Stimulated activated CD8-positive, alpha-beta memory T cell treated with anti-CD3 and anti-CD28 coated beads, Interleukin-12 subunit alpha, Interleukin-12 subunit beta, amount 100 ng/mL, for 1 hour (primary cell): ENCODE measurements around the gene ASB3.

Experiments
- DNase-seq: peaks from one replicate; pipeline ENCODE4 v3.0.0-alpha.2; 2020; ENCODE audit warnings: low read depth

ASB3 gene

GRCh38 chr2:53646788-53647187, 140.0 kb downstream of the ASB3 start:
- no peak for DNase-seq

DNA sequence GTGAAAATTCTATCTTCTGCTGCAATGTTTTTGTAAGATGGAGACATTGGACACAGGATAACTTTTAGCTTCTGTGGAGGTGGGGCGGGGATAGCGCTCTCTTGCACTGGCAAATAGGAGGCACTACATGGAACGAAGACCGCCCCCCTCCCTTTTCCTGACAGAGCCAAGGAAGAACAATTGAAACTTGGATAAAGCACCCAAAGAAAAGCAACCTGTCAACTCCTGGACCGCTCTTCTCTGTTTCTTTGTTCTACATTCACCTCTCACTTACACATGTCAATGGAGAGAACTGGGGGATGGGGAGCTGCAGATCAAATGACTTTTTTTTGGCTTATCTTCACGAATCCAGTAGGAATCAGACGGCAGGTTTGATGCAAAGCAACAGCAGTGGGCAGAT, 145.5 kb downstream of the ASB3 start:
- DNase-seq = no peak

DNA sequence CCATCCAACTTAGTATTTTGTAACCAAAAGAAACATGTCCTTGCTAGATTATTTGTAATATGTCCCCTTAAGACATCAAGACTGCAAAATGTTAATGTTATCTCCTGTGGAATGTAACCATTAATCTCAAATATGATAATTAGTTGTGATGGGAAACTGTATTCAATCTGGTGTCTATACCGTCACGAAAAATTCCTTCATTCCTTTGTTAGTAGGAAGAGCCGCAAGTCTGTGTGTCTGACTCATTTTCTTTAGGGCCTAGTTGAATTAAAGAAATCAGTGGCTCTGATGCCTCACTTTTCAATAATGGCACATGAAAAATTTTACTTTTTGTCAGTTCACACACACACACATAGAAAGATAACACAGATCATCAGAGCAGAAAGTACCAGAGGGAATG, 146.3 kb downstream of the ASB3 start:
- DNase-seq = no peak

DNA sequence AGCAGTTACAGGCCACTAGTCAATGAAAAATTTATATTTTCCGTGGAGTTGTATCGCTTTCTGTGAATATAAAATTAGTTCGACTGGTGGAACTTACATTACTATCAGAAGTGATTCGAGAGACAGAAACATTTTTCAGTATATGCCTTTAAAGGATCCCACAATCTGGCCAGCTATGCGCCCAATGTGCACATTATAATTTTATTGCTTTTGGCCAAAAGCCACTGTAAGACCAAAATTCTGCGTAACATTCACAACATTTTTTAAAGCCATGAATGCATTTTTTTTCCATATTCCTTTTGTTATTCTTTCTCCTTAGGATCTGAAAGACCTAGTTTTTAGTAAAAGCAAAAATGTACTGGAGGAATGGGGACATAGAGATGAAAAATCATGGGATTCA, 150.2 kb downstream of the ASB3 start:
- DNase-seq = no peak

- no peak for DNase-seq
These were observed 150.6 kb downstream of the ASB3 start for GRCh38 chr2:53636109-53636508.

- DNase-seq = no peak
These were observed 151.1 kb downstream of the ASB3 start for GRCh38 chr2:53635694-53636093.

DNA sequence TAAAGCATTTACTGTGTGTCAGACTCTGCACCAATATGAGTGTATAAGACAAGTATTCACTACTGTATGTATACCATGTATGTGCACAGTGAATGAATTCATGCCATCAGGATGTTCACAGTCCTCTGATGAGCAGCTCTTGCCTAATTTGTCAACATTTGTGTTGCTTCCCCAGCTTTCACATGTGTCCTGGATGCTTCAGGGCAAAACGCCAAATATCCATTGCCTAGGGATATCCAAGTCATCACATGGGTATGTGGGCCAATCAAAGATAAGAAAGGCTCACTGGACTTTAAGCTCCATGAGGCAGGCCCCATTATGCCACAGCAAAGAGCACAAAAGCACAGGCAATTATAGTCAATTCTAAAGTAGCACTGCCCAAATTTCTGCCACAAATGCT, 153.3 kb downstream of the ASB3 start:
- DNase-seq = no peak

DNA sequence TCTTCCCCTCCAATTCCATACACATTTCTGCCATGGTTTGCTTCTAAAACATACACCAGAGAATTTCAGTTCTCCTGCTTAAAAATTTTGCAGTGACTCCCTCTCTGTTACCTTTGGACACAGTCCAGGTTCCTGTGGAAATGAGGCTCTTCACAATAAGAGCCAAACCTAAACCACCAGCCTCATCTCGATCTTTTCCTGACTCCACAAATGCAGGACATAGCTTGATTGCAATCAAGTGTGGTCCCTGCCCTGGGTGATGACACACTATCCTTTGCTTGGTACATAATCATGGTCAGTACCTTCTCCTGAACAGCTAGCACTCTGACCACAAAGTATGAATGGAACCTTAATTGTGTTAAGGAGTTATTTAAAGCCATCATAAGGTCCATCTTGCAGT, 154.0 kb downstream of the ASB3 start:
- DNase-seq = no peak

DNA sequence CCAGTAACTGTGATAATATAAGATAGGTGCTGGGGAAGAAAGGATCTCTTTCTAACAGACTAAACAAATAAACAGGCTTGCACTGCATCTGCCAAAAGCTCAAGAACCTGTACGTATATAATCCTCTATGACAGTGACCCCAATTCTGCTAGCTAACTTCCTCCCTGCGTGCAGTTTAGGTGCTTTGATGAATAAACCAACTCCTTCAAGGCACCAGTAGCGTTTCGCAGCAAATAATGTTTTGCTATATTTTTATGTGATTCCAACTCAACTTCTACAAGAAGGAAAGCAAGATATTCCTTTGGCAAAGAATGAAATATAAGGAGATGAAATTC, 154.7 kb downstream of the ASB3 start:
- no peak for DNase-seq

DNA sequence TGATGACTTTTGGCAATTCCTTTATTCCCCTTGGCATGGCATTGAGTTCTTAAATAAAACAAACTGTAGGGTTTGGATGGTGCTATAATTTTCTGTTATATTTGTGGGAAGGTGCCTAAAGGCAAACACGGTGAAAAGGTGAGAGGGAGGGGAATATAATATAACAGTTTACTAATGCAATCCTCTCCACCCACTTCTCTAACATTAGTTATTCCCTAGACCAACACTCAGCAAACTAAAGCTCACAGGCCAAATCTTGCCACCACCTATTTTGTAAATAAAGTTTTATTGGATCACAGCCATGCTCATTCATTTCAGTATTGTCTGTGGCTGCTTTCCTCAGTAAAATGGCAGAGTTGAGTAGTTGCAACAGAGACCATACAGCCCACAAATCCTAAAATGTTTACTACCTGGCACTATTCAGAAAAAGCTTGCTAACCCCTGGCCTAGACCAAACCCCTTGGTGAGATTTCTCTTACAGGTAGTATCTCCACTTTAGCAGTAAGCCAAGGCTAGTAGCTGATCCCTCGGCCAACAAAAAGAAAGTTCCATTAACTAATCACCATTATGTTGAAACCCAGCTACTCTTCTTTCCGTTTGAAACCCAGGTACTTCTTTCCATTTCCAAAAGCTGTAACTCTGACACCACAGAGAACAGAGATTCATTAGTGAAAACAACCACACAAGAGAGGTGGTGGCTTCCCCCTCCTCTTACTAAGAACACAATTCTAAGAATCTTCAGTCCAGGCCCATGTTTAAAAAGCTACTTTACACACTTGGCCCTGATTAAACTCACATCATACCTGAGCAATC, 155.2 kb downstream of the ASB3 start:
- DNase-seq = no peak

DNA sequence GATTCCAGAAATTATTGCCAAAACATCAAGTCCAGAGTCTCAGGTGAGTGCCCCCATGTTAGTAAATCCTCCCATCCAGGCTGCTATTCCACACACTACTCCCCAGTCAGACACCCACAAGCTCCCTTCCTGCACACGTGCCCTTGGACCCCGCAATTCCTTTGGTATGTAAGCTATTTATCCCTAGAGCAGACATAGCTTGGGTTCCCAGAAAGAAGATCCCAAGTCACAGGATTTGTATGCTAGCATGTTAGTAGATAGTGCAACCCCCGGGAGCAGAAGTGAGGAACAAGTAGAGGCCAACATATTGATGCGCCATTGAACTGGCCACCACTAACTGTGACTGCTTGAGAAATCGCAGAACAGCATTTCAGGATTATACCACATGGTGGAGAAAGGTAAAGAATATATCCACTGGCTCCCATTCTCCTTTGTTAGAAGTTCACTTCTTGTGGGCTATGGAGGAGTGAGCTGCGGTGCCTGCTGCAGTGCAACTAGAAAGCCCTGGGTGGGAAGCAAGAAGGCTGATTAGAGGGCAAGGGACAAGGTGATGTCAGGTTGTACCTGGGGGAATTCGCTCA, 156.6 kb downstream of the ASB3 start:
- no peak for DNase-seq

GRCh38 chr2:53629501-53629900, 157.3 kb downstream of the ASB3 start:
- no peak for DNase-seq

DNA sequence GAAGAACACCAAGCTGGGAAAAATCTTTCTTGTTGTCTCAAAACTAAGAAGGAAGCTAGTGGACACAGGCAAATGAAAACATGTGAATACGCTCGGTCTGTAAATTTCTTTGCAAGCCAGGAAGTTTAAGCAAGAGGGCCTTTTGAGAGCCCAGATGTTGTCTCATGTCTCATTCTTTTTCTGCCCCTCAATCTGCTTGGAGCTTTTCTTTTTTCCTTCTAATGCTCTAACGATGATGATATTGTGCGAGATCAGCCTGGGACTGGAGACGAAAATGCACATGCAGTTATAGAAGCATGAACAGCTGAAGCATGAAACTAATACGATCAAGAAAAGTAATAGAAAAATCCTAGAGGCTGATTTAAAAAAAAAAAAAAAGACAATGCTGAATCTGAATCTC, 157.8 kb downstream of the ASB3 start:
- DNase-seq = no peak

DNA sequence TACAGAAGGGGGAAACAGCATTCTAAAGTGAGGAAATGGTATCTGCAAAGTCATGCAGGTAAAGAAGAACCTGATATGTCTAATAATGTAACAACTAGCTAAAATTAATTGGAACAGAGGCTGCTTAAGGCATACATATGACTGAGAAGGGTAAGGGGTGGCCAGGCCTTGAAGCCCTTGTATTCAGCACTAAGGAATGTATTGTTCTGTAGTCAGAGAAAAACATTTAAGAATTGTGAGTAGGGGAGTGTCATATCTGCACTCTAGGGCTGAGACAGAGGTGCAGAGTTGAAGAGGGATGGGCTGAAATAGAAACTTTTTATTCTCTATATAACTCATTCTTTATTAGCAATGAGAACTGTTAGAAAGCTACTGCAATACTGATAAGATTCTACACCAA, 164.6 kb downstream of the ASB3 start:
- no peak for DNase-seq

- no peak for DNase-seq
These were observed 165.8 kb downstream of the ASB3 start for GRCh38 chr2:53620981-53621380.
